ENCODE results near the gene CHI3L1. TPM values are rescaled to one million over a fixed set of nuclear protein-coding genes. Genes with fewer than 3 reads are reported as not detected.
A peak's percentile ranks its signal among the peaks of the same experiment; 100 is the strongest.

Gene CHI3L1
- total RNA-seq, 1 experiment from 2014 or later, result 0.42 TPM

DNA sequence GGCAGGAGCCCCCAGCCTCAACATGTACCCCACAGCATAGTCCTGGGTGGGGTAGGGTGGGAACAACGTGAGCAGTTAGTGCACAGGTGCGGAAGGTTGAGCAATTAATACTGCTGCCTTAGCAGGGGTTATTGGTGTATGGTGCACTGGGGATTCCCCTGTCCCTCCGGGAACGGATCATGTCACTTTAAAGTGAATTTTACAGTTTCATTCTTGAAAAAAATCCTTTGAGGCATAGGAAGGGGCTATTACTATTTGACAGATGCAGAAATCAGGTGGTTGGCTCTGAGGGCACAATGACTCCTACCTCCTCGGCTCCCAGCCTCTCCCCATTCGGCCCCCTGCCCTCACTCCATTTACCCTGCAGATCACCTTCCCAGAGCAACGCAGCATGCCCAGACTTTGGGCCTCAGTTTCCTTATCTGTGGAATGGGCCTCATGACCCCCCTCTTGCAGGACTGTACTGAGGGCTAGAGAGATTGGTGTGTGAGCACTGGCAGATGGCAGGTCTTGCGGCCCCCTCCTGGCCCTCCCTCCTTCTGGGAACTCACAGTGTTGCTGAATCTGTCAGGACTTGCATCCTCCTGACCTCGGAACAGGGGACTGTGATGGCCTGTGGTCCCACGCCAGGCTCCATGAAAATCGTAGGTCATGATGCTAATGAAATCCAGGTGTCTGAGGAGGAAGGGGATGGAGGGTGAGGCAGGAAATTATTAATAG is 5.7 kb downstream of the CHI3L1 start:
- no peak overlapping the region for H3K4me3 ChIP-seq (ENCODE audit: insufficient read depth, low read depth, low read length)
- H3K36me3 ChIP-seq (replicated peaks; ENCODE audit: control insufficient read depth, insufficient read depth, low read length), result no peaks in the 10 kb centered on the region
- DNase-seq, result peak; percentile 20
- H3K27me3 ChIP-seq (ENCODE audit: control insufficient read depth, insufficient read depth, low read length), result no peaks in the 10 kb centered on the region; the same call in 1 of the 2 replicates

DNA sequence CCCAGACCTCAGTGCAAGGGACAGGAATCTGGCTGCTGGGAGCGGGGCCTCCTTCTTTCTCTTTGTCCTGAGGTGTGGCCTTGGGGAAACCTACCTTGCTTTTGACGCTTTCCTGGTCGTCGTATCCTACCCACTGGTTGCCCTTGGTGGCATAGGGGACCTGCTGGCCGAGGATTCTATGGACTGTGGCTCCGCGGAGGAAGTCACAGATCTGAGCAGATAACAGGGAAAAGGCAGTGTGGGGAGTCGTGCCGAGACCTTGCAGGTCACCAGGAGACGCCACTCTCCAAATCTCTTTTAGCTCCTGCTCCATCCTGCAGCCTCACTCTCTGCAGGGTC is 6.9 kb downstream of the CHI3L1 start:
- Histone ChIP-seq H3K27me3 (ENCODE audit: control insufficient read depth, insufficient read depth, low read length) (no peaks in the 10 kb centered on the region; the same call in 1 of the 2 replicates), H3K4me3 (ENCODE audit: insufficient read depth, low read depth, low read length) (no peak overlapping the region), H3K36me3 (replicated peaks; ENCODE audit: control insufficient read depth, insufficient read depth, low read length) (no peaks in the 10 kb centered on the region)
- DNase-seq, result peak; percentile 28

DNA sequence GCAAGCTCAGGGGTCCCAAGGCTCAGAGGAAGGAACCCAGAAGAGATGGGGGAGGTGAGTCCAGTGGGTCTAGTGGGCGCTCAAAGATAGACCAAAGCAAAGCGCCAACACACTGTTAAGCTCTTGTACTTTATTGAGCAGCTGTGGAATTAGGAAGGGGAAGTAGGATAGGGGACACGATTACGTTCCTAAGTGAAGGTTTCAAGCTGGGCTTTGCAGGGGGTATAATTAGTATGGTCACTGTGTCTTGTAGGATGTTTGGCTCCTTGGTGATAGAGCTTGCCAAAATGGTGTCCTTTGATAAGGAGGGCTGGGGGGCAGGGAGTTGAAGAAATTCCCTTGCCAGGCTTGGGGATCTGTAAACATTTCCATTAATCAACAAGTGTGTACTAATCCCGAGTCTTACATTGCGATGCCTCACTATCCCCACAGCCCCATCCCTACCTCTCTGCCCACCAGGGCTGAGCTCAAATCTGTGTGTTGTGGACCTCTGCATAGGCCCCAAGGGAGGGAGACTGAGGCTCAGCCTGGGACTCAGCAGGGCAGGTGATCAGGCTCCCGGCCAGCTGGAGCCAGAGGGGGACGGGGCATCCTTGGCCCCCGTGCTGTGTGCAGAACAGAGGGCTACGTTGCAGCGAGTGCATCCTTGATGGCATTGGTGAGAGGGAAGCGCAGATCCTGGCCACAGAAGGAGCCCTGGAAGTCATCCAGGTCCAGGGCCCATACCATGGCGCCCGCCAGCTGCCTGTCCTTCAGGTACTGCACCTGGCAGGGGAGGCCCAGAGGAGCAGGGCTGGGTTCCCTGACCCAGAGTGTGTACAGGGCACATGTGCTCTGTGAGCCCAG is 7.5 kb downstream of the CHI3L1 start:
- Histone ChIP-seq H3K27me3 (ENCODE audit: control insufficient read depth, insufficient read depth, low read length) (no peaks in the 10 kb centered on the region; the same call in 1 of the 2 replicates), H3K36me3 (replicated peaks; ENCODE audit: control insufficient read depth, insufficient read depth, low read length) (no peaks in the 10 kb centered on the region), H3K4me3 (ENCODE audit: insufficient read depth, low read depth, low read length) (no peak overlapping the region)
- peak; percentile 30 for DNase-seq

DNA sequence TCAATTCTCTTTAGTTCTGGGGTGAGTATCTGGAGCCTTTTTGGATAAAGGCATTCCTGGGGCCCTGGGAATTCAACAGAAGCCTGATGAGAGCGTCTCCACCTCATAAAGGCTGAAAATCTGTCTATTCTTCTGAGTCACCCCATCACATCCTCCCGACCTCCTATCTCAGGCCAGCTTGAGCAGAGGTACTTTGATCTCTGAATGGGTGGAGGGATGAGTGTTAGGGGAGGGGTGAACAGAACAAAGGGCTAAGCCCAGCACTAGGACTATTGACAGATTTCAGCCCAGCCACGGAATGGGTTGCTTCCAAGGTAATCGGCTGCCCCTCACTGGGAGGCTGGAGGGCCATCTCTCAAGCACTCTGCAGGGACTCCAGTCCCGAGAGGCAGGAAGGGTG is 8.4 kb downstream of the CHI3L1 start:
- H3K4me3 ChIP-seq (ENCODE audit: insufficient read depth, low read depth, low read length), result no peak overlapping the region
- no peaks in the 10 kb centered on the region; the same call in 1 of the 2 replicates for H3K27me3 ChIP-seq (ENCODE audit: control insufficient read depth, insufficient read depth, low read length)
- no peaks in the 10 kb centered on the region for H3K36me3 ChIP-seq (replicated peaks; ENCODE audit: control insufficient read depth, insufficient read depth, low read length)
- DNase-seq, result peak; percentile 78

DNA sequence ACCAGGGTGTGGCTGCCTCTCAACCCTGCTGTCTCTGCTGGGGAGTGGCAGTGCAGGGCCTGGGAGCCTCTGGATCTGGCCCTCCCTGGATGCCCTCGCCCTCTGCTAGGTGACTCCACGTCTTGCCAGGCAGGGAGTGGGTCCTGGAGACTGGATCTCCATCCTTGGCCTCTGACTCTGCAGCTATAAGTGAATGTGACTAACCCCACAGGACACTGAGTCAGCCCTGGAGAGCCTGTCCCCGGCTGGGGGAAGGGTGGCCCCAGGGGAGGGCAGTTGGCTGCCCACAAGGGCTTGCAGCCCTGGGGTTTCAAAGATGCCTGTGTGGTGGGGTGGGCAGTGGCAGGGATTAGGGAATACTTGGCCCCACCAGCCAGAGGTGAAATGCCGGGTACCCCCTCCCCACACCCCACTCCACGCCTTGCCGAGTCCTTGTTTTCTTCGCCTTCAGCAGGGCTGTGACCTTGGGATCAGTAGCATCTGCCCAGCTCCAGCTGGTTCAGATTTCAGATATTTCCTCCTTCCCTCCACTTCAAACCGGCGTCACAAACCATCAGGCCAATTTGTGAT is 8.9 kb downstream of the CHI3L1 start:
- DNase-seq, result peak; percentile 45
- Histone ChIP-seq H3K27me3 (ENCODE audit: control insufficient read depth, insufficient read depth, low read length) (no peaks in the 10 kb centered on the region; the same call in 1 of the 2 replicates), H3K4me3 (ENCODE audit: insufficient read depth, low read depth, low read length) (no peak overlapping the region), H3K36me3 (replicated peaks; ENCODE audit: control insufficient read depth, insufficient read depth, low read length) (no peaks in the 10 kb centered on the region)

DNA sequence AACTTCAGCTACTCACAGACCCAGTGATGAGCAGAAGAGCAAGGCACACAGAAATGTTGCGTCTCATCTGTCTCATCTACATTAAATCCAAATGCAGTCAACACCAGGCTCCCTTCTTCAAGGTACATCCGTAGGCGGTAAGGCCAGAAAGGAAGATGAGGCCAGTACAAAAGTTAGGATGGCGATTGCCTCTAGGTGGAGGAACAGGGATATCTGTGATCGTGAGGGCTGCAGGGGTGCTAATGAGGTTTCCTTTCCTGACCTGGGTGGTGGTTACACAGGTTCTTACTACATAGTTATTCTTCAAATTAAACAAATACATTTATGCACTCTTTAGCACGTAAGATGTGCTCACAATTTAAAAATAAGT is 9.5 kb downstream of the CHI3L1 start:
- H3K36me3 ChIP-seq (replicated peaks; ENCODE audit: control insufficient read depth, insufficient read depth, low read length), result no peaks in the 10 kb centered on the region
- DNase-seq, result peak; percentile 66
- H3K4me3 ChIP-seq (ENCODE audit: insufficient read depth, low read depth, low read length), result no peak overlapping the region
- no peaks in the 10 kb centered on the region; the same call in 1 of the 2 replicates for H3K27me3 ChIP-seq (ENCODE audit: control insufficient read depth, insufficient read depth, low read length)

DNA sequence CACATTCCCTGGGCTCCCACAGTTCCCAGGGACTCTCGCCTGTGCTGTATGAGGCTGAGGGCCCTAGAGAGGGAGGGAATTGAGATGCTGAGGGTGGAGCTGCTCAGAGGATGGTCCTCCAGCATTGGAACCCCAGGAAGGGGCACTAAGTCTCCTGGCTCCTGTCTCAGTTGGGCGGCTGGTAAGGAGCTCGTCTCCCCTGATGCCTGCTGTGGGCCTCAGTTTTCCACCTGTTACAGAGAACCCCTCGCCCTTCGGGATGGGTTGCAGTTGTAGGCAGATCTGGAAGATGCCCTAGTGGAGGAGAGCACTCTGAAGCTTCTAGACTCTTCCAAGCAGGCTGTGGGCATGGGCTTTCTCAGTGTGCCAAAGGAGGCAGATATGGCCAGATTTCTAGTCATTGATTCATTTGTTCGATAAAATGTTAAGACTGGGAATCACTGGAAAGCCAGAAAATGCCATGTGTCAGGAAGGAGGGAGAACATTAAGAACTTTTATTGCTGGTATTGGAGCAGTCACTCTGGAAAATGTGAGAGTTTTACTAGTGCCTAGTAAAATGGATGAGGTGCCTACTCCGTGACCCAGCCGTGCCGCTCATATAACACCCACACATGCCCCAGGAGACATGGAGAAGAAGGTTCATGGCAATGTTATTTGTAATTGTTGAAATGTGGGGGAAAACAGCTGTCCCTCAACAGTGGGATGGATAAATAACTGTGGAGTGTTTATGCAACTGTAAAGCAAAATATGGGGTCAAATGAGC is 10.1 kb downstream of the CHI3L1 start:
- H3K36me3 ChIP-seq (replicated peaks; ENCODE audit: control insufficient read depth, insufficient read depth, low read length), result no peaks in the 10 kb centered on the region
- no peaks in the 10 kb centered on the region; the same call in 1 of the 2 replicates for H3K27me3 ChIP-seq (ENCODE audit: control insufficient read depth, insufficient read depth, low read length)
- H3K4me3 ChIP-seq (ENCODE audit: insufficient read depth, low read depth, low read length), result no peak overlapping the region
- DNase-seq, result peak; percentile 20

DNA sequence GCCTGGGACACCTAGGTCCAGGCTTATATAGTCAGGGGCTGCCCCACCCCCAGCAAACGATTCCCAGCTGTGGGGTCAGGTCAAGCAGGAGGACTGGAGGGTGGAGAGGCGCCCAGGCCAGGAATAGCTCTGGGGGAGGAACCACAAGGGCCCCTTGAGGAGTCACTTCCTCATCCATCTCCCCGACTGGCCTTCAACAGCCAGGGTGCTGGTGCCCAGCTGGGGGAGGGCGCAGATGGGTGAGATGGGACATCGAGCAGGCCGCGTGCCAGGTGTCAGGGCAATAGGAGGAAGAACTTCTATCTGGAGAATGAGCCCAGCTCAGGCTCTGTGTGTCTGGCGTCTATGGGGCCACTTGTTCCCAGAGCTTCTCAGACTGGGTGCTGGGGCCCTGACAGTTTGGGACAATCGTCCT is 10.7 kb downstream of the CHI3L1 start:
- peak; percentile 42 for DNase-seq
- no peak overlapping the region for H3K4me3 ChIP-seq (ENCODE audit: insufficient read depth, low read depth, low read length)
- no peaks in the 10 kb centered on the region; the same call in 1 of the 2 replicates for H3K27me3 ChIP-seq (ENCODE audit: control insufficient read depth, insufficient read depth, low read length)
- H3K36me3 ChIP-seq (replicated peaks; ENCODE audit: control insufficient read depth, insufficient read depth, low read length), result no peaks in the 10 kb centered on the region

DNA sequence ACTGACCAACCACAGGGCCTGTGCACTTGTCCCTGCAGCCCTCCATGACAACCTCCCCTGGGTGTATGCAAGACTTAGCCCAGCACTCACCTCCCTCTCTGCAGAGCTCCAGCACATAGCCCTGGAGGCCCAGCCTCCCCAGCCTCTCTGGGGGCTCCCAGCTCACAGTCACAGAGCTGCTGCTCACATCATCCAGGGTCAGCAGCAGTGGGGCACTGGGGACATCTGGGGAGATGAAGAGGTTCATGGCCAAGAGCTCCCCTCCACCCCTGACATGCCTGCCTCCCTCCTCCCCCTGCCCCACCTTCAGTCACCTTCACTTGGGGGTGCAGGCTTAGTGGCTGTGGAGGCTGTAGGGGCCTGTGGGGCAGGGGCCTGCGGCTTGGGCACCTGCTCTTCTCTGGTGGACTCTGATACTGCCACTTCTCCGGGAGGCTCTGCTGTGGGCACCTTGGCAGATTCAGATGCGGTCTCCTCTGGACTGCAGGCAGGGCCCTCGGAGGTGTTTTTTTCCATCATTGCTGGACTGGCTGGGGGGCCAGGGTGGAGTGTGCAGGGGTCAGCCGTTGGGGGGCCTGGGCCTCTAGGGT is 11.2 kb downstream of the CHI3L1 start, which contains the start of gene MYBPH:
MYBPH (minus strand) TSS at position 590 of the 590 bp plus-strand sequence; CDS start at position 519, 71 bp downstream.
- Histone ChIP-seq H3K27me3 (ENCODE audit: control insufficient read depth, insufficient read depth, low read length) (no peaks in the 10 kb centered on the region; the same call in 1 of the 2 replicates), H3K4me3 (ENCODE audit: insufficient read depth, low read depth, low read length) (no peak within 1 kb of the TSS)
- peak; percentile 28 for DNase-seq

DNA sequence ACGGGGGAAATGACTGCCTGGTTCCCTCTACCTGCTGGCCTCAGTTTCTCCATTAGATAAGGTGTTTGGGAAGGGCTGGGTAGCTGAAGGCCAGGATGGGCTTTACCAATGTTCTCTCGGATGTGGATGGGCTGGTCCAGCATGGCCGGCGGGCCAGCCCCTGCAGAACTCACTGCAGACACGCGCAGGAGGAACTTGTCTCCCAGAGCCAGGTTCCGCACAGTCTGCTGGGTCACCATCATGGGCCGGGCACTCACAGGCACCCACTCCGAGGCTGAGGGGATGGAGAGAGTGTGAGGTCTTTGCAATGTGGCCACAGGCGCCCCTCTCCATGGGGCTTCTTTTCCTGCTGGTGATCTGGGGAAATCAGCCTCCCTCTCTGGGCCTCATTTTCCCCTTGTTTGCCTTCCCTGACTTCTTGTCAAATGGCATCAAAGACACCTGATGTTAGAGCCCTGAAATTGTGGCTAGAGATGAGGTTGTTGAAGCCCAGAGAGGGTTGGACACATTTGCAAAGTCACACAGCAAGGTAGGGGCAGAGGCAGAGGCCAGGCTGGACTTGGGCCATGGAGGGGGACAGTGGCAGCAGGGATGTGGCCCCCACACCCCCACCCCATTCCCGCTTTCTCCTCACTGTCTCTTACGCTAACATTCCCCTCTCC is 12.0 kb downstream of the CHI3L1 start:
- peak; percentile 28 for DNase-seq
- Histone ChIP-seq H3K27me3 (ENCODE audit: control insufficient read depth, insufficient read depth, low read length) (no peaks in the 10 kb centered on the region), H3K4me3 (ENCODE audit: insufficient read depth, low read depth, low read length) (no peak overlapping the region)

More for the DNA sequence above, 11.2 kb downstream of the CHI3L1 start, which contains the start of gene MYBPH:
- no peaks in the 10 kb centered on the region for H3K36me3 ChIP-seq (replicated peaks; ENCODE audit: control insufficient read depth, insufficient read depth, low read length)

DNA sequence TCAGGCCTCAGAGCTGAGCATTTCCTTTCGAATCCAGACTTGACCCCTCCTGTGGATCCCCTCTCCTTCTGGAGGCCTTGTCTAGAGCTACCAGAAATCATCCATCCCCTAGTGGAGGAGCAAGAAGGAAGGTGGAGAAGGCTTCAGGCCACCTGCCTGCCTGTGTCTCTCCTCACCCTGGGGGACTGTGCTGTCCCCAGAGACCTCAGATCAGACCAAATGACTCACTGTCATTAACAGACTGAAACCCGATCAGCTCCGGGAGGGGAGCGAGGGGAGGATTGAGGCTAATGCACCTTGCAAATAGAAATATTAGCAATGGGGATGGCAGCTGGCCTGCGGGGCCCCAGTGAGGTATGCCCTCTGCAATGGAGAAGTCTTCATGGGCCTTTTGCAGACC is 12.9 kb downstream of the CHI3L1 start:
- Histone ChIP-seq H3K4me3 (ENCODE audit: insufficient read depth, low read depth, low read length) (no peak overlapping the region), H3K27me3 (ENCODE audit: control insufficient read depth, insufficient read depth, low read length) (no peaks in the 10 kb centered on the region), H3K36me3 (replicated peaks; ENCODE audit: control insufficient read depth, insufficient read depth, low read length) (no peaks in the 10 kb centered on the region)
- DNase-seq, result peak; percentile 36

More for the DNA sequence above, 12.0 kb downstream of the CHI3L1 start:
- H3K36me3 ChIP-seq (replicated peaks; ENCODE audit: control insufficient read depth, insufficient read depth, low read length), result no peaks in the 10 kb centered on the region

DNA sequence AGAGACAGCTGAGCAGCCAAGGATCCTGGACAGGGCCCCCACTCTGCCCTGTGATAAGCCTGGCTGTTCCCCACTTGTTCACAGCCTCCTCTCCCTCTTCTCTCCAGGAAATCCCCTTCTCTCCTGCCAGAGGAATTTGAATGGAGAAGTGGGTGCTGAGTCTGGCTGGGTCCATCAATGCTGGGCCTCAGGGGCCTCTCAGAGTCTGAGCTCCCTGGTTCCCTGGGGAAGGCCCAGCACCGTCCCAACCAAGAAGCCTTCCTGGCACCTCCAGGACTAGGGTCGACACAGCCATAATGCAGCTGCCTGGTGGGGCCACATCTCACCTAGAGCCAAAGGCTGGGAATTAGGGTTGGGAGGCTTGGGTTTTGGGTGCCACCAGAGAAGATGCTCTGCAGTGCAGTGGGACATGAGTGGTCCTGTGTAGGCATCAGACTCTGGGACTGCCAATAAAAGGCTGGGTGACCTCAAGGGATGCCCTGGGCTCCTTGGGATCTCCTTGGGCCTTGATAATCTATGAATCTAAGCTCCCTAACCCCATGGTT is 13.4 kb downstream of the CHI3L1 start:
- no peak overlapping the region for H3K4me3 ChIP-seq (ENCODE audit: insufficient read depth, low read depth, low read length)
- H3K36me3 ChIP-seq (replicated peaks; ENCODE audit: control insufficient read depth, insufficient read depth, low read length), result no peaks in the 10 kb centered on the region
- no peaks in the 10 kb centered on the region for H3K27me3 ChIP-seq (ENCODE audit: control insufficient read depth, insufficient read depth, low read length)
- DNase-seq, result no peak

Data from H7 (cell line).